NB4 (cell line): ENCODE data around the gene AUTS2.

ENCODE experiments used
- CTCF ChIP-seq: IDR thresholded peaks from one replicate; pipeline ENCODE4 v1.5.1; 2012; ENCODE audit warnings: low read depth, low read length
- MAX ChIP-seq: IDR thresholded peaks from 2 replicates; pipeline ENCODE4 v1.6.1; 2011; ENCODE audit warnings: low read depth, low read length
- POLR2A ChIP-seq: IDR thresholded peaks from 2 replicates; pipeline ENCODE4 v1.6.1; 2011; ENCODE audit warnings: mild to moderate bottlenecking; ENCODE audit not compliant: insufficient read length; ENCODE audit errors: extremely low read depth

- TF ChIP-seq CTCF (no peak), POLR2A (no peak), MAX (no peak)
Observed at GRCh38 chr7:70577078-70577477, 978.8 kb downstream of the AUTS2 start.
